Activated CD4-positive, alpha-beta T cell treated with anti-CD3 and anti-CD28 coated beads, Interleukin-2, amount 50 U/mL, for 4 hours (primary cell): ENCODE measurements around the gene GH2.
"Not testable (repeated sequence)": the region's sequence is repeated elsewhere in the genome, so short reads cannot be mapped to it uniquely, and the experiment has no call there.

Experiments
- DNase-seq, 2 experiments: peaks; one replicate each; pipeline ENCODE4 v3.0.0-alpha.2; 2020

The GH2 gene

GRCh38 chr17:63910096-63910495 is 28.4 kb upstream of the GH2 start:
- DNase-seq: no peak

GRCh38 chr17:63909586-63909985 is 27.8 kb upstream of the GH2 start:
- not testable (repeated sequence) for DNase-seq

GRCh38 chr17:63907161-63907778 is 25.5 kb upstream of the GH2 start:
- not testable (repeated sequence) for DNase-seq

GRCh38 chr17:63904796-63905195 is 23.1 kb upstream of the GH2 start:
- DNase-seq: not testable (repeated sequence)

GRCh38 chr17:63903787-63904201 is 22.1 kb upstream of the GH2 start:
- not testable (repeated sequence) for DNase-seq

GRCh38 chr17:63901971-63902370 is 20.2 kb upstream of the GH2 start:
- DNase-seq: not testable (repeated sequence)

GRCh38 chr17:63898899-63899798 is 17.4 kb upstream of the GH2 start:
- DNase-seq: peak in 1 of 2 experiments; percentile 26

- DNase-seq: not testable (repeated sequence)
These were observed 15.0 kb upstream of the GH2 start, which contains the start of gene CSH1 for GRCh38 chr17:63896524-63897354. TSS of gene CSH1 (minus strand) at chr17:63896574. CDS start at chr17:63896511, 63 bp downstream.

GRCh38 chr17:63894821-63895220 is 13.1 kb upstream of the GH2 start:
- DNase-seq: not testable (repeated sequence)

GRCh38 chr17:63894021-63894420 is 12.3 kb upstream of the GH2 start:
- not testable (repeated sequence) for DNase-seq

GRCh38 chr17:63892316-63893037 is 10.7 kb upstream of the GH2 start:
- not testable (repeated sequence) for DNase-seq

GRCh38 chr17:63889026-63889848 is 7.5 kb upstream of the GH2 start:
- not testable (repeated sequence) for DNase-seq

GRCh38 chr17:63885119-63885518 is 3.4 kb upstream of the GH2 start:
- not testable (repeated sequence) for DNase-seq

GRCh38 chr17:63882626-63883126 is 932 bp upstream of the GH2 start:
- not testable (repeated sequence) for DNase-seq

GRCh38 chr17:63881337-63881736 is 407 bp downstream of the GH2 start:
- DNase-seq: not testable (repeated sequence)

GRCh38 chr17:63880706-63881105 is 1.0 kb downstream of the GH2 start:
- no peak for DNase-seq

- DNase-seq: not testable (repeated sequence)
These were observed 3.3 kb downstream of the GH2 start for GRCh38 chr17:63878413-63878812.

GRCh38 chr17:63874693-63875092 is 7.1 kb downstream of the GH2 start:
- not testable (repeated sequence) for DNase-seq

- not testable (repeated sequence) for DNase-seq
These were observed 7.6 kb downstream of the GH2 start for GRCh38 chr17:63874061-63874626.

- DNase-seq: not testable (repeated sequence)
These were observed 8.2 kb downstream of the GH2 start, which contains the start of gene CSH2 for GRCh38 chr17:63873577-63873976. TSS of gene CSH2 (minus strand) at chr17:63873677. CDS start at chr17:63873614, 63 bp downstream.
